HL-60 (cell line): ENCODE measurements around the gene TFAP2E.
A peak's percentile ranks its signal among the peaks of the same experiment; 100 is the strongest.

Source experiments
- DNase-seq, 2 experiments: peaks; one replicate each; pipeline ENCODE4 v3.0.0-alpha.2; 2010 to 2020; ENCODE audit warnings: low read depth in 1 of 2, low spot score in 1 of 2
- H3K27ac ChIP-seq: fragments of 250-450 bp; sonication (Bioruptor Pico); replicated peaks from 2 replicates; pipeline ENCODE4 v1.5.1; 2020; ENCODE audit warnings: mild to moderate bottlenecking, moderate library complexity
- H3K27me3 ChIP-seq: fragments of 250-450 bp; sonication (Bioruptor Pico); 2 replicates; pipeline ENCODE4 v1.5.1; 2021; ENCODE audit warnings: mild to moderate bottlenecking, moderate library complexity; ENCODE audit not compliant: insufficient read depth, poor library complexity, severe bottlenecking
- H3K4me3 ChIP-seq: replicated peaks from 2 replicates; pipeline ENCODE4 v1.5.1; 2011; ENCODE audit warnings: mild to moderate bottlenecking, control low read depth, low read length; ENCODE audit not compliant: insufficient read depth
- CTCF ChIP-seq: IDR thresholded peaks from one replicate; pipeline ENCODE4 v1.5.1; 2011; ENCODE audit warnings: low read length, control low read depth, inconsistent platforms; ENCODE audit not compliant: insufficient read depth
- GABPA ChIP-seq: IDR thresholded peaks from 2 replicates; pipeline ENCODE4 v1.6.1; 2012; ENCODE audit warnings: low read depth
- POLR2AphosphoS5 ChIP-seq: IDR thresholded peaks from 2 replicates; pipeline ENCODE4 v1.6.1; 2012; ENCODE audit warnings: low read depth
- REST ChIP-seq: IDR thresholded peaks from 2 replicates; pipeline ENCODE4 v1.6.1; 2012; ENCODE audit warnings: low read depth; ENCODE audit not compliant: insufficient replicate concordance
- SPI1 ChIP-seq: IDR thresholded peaks from 2 replicates; pipeline ENCODE4 v1.6.1; 2012; ENCODE audit warnings: low read depth, mild to moderate bottlenecking, borderline replicate concordance

TFAP2E gene

GRCh38 chr1:35564037-35564883, 8.9 kb upstream of the TFAP2E start:
- no peaks in the 10 kb centered on the region for H3K27me3 ChIP-seq
- no peak overlapping the region for H3K27ac ChIP-seq
- H3K4me3 ChIP-seq: no peak overlapping the region
- TF ChIP-seq REST: no peak
- TF ChIP-seq GABPA: no peak
- TF ChIP-seq SPI1: no peak
- TF ChIP-seq CTCF: peak; percentile 85
- TF ChIP-seq POLR2AphosphoS5: peak; percentile 21; the same call in 1 of the 2 replicates
- peak; percentile 63 to 80 for DNase-seq

GRCh38 chr1:35564884-35565741, 8.0 kb upstream of the TFAP2E start:
- Histone ChIP-seq H3K27ac (no peak overlapping the region), H3K4me3 (no peak overlapping the region), H3K27me3 (no peaks in the 10 kb centered on the region)
- TF ChIP-seq GABPA: no peak
- no peak for TF ChIP-seq REST
- TF ChIP-seq CTCF: no peak
- no peak for TF ChIP-seq SPI1
- no peak for TF ChIP-seq POLR2AphosphoS5
- no peak for DNase-seq

- Histone ChIP-seq H3K4me3 (no peak overlapping the region), H3K27ac (no peak overlapping the region), H3K27me3 (no peaks in the 10 kb centered on the region)
- DNase-seq: no peak
- TF ChIP-seq CTCF: no peak
- TF ChIP-seq POLR2AphosphoS5: no peak
- TF ChIP-seq SPI1: no peak
- TF ChIP-seq GABPA: no peak
- no peak for TF ChIP-seq REST
Measured at GRCh38 chr1:35565742-35566133, 7.4 kb upstream of the TFAP2E start.
